A673 (cell line): ENCODE results near the gene ADCY5.

ENCODE experiments used
- EZH2 ChIP-seq: fragments of 200-600 bp; sonication (generic); IDR thresholded peaks from 2 replicates; pipeline ENCODE4 v1.6.1; 2017; ENCODE audit warnings: borderline replicate concordance, low read depth, mild to moderate bottlenecking, mixed read lengths, antibody characterized with exemption, low read length; ENCODE audit not compliant: poor library complexity, severe bottlenecking
- TF ChIP-seq, protein P1 (sequence below): fragments of 300-800, 200-600 bp; sonication (generic); conservative IDR thresholded peaks from 2 replicates; pipeline ENCODE4 v1.5.1; 2017; ENCODE audit warnings: low read depth, mild to moderate bottlenecking, antibody characterized with exemption, low read length, moderate library complexity, mixed read lengths

DNA sequence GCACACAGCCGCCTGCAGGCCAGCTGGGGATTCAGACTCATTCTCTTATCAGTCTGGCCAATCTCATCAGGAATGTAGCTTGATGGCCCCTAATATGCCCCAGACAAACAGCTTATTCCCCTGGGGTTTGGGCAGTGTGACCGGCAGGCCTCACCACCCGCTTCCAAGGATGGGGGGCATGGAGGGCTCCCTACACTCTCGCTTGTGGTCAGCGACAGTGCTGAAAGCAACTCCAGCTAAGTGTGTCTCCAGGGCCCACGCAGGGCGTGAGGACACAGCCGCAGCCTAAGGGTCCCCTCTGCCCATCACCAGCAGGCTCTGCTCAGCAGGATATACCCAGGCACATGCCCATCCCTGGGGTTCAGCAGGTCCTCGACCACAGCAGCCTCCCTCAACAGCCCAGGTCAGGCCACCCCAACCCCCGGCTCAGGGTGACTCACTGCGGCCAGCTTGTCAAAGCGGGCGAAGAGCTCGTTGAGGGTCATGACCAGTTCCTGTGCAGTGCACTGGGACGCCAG, 116.7 kb downstream of the ADCY5 start:
- TF ChIP-seq, protein P1, sequence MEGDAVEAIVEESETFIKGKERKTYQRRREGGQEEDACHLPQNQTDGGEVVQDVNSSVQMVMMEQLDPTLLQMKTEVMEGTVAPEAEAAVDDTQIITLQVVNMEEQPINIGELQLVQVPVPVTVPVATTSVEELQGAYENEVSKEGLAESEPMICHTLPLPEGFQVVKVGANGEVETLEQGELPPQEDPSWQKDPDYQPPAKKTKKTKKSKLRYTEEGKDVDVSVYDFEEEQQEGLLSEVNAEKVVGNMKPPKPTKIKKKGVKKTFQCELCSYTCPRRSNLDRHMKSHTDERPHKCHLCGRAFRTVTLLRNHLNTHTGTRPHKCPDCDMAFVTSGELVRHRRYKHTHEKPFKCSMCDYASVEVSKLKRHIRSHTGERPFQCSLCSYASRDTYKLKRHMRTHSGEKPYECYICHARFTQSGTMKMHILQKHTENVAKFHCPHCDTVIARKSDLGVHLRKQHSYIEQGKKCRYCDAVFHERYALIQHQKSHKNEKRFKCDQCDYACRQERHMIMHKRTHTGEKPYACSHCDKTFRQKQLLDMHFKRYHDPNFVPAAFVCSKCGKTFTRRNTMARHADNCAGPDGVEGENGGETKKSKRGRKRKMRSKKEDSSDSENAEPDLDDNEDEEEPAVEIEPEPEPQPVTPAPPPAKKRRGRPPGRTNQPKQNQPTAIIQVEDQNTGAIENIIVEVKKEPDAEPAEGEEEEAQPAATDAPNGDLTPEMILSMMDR = no peak
- no peak for TF ChIP-seq EZH2
